K562 (cell line): ENCODE measurements around the gene CCSER1.

Experiments
- FOXM1 ChIP-seq, 2 experiments: fragments of 450-650 bp in 1 of 2; sonication (generic) in 1 of 2; formaldehyde crosslinking in 1 of 2; IDR thresholded peaks; 2 replicates each; pipeline versions ENCODE4 v1.6.1 to v1.9.0; 2017 to 2022; ENCODE audit warnings: low read depth in 2 of 2, mild to moderate bottlenecking in 2 of 2, missing genetic modification reagents in 1 of 2, moderate library complexity in 1 of 2
- GATAD2A ChIP-seq: fragments of 450-650 bp; IDR thresholded peaks from 2 replicates; pipeline ENCODE4 v1.6.1; 2017
- PHF8 ChIP-seq: fragments of 200-600 bp; sonication (generic); IDR thresholded peaks from 2 replicates; pipeline ENCODE4 v1.6.1; 2012; ENCODE audit warnings: mixed run types, mild to moderate bottlenecking, inconsistent platforms, low read length, moderate library complexity, borderline replicate concordance
- POLR2AphosphoS5 ChIP-seq: IDR thresholded peaks from 2 replicates; pipeline ENCODE4 v1.6.1; 2011; ENCODE audit warnings: mild to moderate bottlenecking, low read depth, low read length, moderate library complexity; ENCODE audit not compliant: control insufficient read depth, insufficient read depth
- RHOXF2B ChIP-seq: fragments of 250-450 bp; sonication (Bioruptor Pico); conservative IDR thresholded peaks from 2 replicates; pipeline ENCODE4 v1.5.1; 2021
- YY1 ChIP-seq, 3 experiments: IDR thresholded peaks; 2 replicates each; pipeline ENCODE4 v1.6.1; 2011; ENCODE audit warnings: low read length in 2 of 3, mild to moderate bottlenecking in 2 of 3, moderate library complexity in 2 of 3, borderline replicate concordance in 1 of 3, control low read depth in 1 of 3, low read depth in 1 of 3; ENCODE audit not compliant: insufficient read depth in 3 of 3, insufficient replicate concordance in 2 of 3, control insufficient read depth in 1 of 3, insufficient read length in 1 of 3; ENCODE audit errors: extremely low read depth in 1 of 3
- ZKSCAN1 ChIP-seq: fragments of 150-350 bp; IDR thresholded peaks from 2 replicates; pipeline ENCODE4 v1.6.1; 2016; ENCODE audit warnings: low read depth, low read length
- ZNF384 ChIP-seq: IDR thresholded peaks from 2 replicates; pipeline ENCODE4 v1.6.1; 2012; ENCODE audit warnings: low read depth, low read length, improper control_type of control experiment
- TF ChIP-seq, protein P1 (sequence below), 3 experiments: fragments of 200-800 bp in 1 of 3; fragments of 250-450 bp in 1 of 3; fragments of 450-650 bp in 1 of 3; sonication (Bioruptor Pico) in 1 of 3; sonication (Bioruptor generic) in 1 of 3; formaldehyde crosslinking in 1 of 3; IDR thresholded peaks; 2 replicates each; pipeline versions ENCODE4 v1.6.1 to v1.8.0; 2016 to 2022; ENCODE audit warnings: mild to moderate bottlenecking in 2 of 3, missing genetic modification characterization in 2 of 3, missing compliant biosample characterization in 1 of 3, moderate library complexity in 1 of 3
- TF ChIP-seq, protein P2 (sequence below), 3 experiments: IDR thresholded peaks in 2 of 3; conservative IDR thresholded peaks in 1 of 3; 2 replicates each; pipeline ENCODE4 v1.5.1; 2011 to 2012; ENCODE audit warnings: low read length in 3 of 3, mild to moderate bottlenecking in 3 of 3, control low read depth in 2 of 3, improper control_type of control experiment in 1 of 3, inconsistent platforms in 1 of 3, low read depth in 1 of 3, mixed read lengths in 1 of 3, moderate library complexity in 1 of 3; ENCODE audit not compliant: insufficient read depth in 2 of 3

DNA sequence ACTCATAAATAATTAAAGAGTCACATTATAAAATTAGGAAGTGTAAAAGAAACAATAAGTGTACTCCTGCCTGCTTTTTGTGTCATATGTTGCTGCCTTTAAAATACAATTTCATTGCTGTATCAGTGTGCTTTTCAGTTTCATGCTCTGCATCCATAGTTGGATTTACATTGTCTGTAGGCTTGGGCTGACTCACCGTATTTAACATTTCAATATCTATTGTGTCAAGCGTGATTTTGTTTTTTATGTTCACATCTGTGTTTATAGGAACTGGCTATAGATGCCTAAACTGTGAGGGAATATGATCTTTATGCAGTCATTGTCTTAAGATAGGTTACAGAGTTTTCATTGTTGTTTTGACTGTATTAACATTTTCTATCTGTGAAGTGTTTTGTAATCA, 18.1 kb downstream of the CCSER1 start:
- TF ChIP-seq ZKSCAN1 = no peak
- TF ChIP-seq GATAD2A = no peak
- no peak for TF ChIP-seq RHOXF2B (CRISPR knock-in tag)
- TF ChIP-seq, protein P1, sequence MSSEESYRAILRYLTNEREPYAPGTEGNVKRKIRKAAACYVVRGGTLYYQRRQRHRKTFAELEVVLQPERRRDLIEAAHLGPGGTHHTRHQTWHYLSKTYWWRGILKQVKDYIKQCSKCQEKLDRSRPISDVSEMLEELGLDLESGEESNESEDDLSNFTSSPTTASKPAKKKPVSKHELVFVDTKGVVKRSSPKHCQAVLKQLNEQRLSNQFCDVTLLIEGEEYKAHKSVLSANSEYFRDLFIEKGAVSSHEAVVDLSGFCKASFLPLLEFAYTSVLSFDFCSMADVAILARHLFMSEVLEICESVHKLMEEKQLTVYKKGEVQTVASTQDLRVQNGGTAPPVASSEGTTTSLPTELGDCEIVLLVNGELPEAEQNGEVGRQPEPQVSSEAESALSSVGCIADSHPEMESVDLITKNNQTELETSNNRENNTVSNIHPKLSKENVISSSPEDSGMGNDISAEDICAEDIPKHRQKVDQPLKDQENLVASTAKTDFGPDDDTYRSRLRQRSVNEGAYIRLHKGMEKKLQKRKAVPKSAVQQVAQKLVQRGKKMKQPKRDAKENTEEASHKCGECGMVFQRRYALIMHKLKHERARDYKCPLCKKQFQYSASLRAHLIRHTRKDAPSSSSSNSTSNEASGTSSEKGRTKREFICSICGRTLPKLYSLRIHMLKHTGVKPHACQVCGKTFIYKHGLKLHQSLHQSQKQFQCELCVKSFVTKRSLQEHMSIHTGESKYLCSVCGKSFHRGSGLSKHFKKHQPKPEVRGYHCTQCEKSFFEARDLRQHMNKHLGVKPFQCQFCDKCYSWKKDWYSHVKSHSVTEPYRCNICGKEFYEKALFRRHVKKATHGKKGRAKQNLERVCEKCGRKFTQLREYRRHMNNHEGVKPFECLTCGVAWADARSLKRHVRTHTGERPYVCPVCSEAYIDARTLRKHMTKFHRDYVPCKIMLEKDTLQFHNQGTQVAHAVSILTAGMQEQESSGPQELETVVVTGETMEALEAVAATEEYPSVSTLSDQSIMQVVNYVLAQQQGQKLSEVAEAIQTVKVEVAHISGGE (CRISPR knock-in tag; IDR thresholded peaks at IDR 0.05) = no peak
- no peak for TF ChIP-seq FOXM1 (IDR thresholded peaks at IDR 0.05; ENCODE audit: low read depth)
- no peak for TF ChIP-seq FOXM1 (CRISPR knock-in tag; IDR thresholded peaks at IDR 0.05; ENCODE audit: low read depth)
- TF ChIP-seq YY1 (IDR thresholded peaks at IDR 0.05; ENCODE audit: borderline replicate concordance in 1 of 3, control insufficient read depth in 1 of 3, extremely low read depth in 1 of 3, insufficient read depth in 3 of 3, insufficient read length in 1 of 3, insufficient replicate concordance in 2 of 3, low read depth in 1 of 3, low read length in 2 of 3) = no peak
- TF ChIP-seq POLR2AphosphoS5 = no peak
- no peak for TF ChIP-seq ZNF384
- TF ChIP-seq, protein P2, sequence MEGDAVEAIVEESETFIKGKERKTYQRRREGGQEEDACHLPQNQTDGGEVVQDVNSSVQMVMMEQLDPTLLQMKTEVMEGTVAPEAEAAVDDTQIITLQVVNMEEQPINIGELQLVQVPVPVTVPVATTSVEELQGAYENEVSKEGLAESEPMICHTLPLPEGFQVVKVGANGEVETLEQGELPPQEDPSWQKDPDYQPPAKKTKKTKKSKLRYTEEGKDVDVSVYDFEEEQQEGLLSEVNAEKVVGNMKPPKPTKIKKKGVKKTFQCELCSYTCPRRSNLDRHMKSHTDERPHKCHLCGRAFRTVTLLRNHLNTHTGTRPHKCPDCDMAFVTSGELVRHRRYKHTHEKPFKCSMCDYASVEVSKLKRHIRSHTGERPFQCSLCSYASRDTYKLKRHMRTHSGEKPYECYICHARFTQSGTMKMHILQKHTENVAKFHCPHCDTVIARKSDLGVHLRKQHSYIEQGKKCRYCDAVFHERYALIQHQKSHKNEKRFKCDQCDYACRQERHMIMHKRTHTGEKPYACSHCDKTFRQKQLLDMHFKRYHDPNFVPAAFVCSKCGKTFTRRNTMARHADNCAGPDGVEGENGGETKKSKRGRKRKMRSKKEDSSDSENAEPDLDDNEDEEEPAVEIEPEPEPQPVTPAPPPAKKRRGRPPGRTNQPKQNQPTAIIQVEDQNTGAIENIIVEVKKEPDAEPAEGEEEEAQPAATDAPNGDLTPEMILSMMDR (IDR thresholded peaks at IDR 0.05 in 2 of 3, conservative IDR thresholded peaks at IDR 0.05 in 1 of 3; ENCODE audit: insufficient read depth in 2 of 3, low read depth in 1 of 3, low read length in 3 of 3) = no peak
- no peak for TF ChIP-seq PHF8
